ENCODE data around the gene MINDY1. TPM values are rescaled to one million over a fixed set of nuclear protein-coding genes. Genes with fewer than 3 reads are reported as not detected.

Gene MINDY1
- total RNA-seq, 2 donors from 2014 or later: 40.4 to 43.1 TPM

DNA sequence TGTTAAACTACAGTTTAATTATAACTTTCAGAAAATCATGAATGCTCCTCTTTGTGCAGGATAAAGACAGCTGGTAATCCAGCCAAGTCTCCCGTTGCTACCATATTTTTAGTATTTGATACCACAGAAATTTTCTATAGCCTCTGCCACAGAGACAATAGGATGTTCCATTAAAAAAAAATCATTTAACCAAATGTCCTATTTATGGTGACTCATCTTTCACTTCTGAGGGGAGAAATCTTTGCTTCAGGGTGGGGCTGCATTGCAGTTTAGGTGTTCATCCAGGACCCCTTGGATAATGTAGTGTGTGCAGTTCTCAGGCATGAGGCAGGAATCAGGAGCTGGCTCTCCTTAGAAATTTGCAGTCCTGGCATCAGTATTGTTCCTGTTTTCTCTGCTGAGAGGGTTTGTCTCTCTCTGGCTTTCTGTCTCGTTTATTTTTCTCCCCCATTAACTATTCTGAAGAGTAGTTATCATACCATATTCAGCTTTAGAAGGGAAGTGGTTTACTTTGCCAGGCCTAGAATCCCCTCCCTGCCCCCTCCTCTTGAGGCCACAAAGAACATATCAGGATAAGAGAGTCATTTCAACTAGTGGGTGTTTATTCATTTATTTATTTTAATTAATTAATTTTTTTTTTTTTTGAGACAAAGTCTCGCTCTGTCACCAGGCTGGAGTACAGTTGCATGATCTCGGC is 4.6 kb upstream of the MINDY1 start:
- intact Hi-C loops (cut with DNase I): no loop called here
- Histone ChIP-seq H3K4me1 (peaks cover 10% of the 10 kb centered on the region), H3K27ac (no peak overlapping the region), H3K27me3 (no peaks in the 10 kb centered on the region), H3K4me3 (no peak overlapping the region), H3K9ac (ENCODE audit: low read depth in 2 of 2, low read length in 2 of 2) (no peak overlapping the region), H3K36me3 (no peaks in the 10 kb centered on the region), H3K9me3 (no peaks in the 10 kb centered on the region)
- TF ChIP-seq, protein P1, sequence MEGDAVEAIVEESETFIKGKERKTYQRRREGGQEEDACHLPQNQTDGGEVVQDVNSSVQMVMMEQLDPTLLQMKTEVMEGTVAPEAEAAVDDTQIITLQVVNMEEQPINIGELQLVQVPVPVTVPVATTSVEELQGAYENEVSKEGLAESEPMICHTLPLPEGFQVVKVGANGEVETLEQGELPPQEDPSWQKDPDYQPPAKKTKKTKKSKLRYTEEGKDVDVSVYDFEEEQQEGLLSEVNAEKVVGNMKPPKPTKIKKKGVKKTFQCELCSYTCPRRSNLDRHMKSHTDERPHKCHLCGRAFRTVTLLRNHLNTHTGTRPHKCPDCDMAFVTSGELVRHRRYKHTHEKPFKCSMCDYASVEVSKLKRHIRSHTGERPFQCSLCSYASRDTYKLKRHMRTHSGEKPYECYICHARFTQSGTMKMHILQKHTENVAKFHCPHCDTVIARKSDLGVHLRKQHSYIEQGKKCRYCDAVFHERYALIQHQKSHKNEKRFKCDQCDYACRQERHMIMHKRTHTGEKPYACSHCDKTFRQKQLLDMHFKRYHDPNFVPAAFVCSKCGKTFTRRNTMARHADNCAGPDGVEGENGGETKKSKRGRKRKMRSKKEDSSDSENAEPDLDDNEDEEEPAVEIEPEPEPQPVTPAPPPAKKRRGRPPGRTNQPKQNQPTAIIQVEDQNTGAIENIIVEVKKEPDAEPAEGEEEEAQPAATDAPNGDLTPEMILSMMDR (IDR thresholded peaks at IDR 0.05): no peak
- no peak for DNase-seq

DNA sequence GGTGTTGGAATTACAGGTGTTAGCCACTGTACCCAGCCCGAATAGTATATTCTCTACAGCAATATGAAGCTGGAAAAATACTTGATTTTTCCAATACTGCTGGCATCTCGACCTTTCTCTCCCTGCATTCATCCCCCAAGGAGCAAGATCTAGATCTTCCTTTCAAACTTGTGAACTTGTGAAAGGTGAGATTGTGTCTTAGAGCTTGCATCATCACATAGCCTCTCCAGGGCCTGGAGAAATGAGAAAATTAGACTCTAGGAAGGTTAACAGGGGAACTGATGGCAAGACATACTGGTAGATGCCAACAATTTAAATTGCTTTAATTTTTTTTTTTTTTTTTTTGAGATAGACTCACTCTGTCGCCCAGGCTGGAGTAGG is 3.6 kb upstream of the MINDY1 start:
- TF ChIP-seq, protein P1 (IDR thresholded peaks at IDR 0.05): no peak
- Histone ChIP-seq H3K27me3 (no peaks in the 10 kb centered on the region), H3K4me3 (no peak overlapping the region), H3K36me3 (no peaks in the 10 kb centered on the region), H3K27ac (no peak overlapping the region), H3K9ac (ENCODE audit: low read depth in 2 of 2, low read length in 2 of 2) (no peak overlapping the region), H3K9me3 (no peaks in the 10 kb centered on the region), H3K4me1 (peaks cover 10% of the 10 kb centered on the region)
- intact Hi-C loops (cut with DNase I): no loop called here
- no peak for DNase-seq

DNA sequence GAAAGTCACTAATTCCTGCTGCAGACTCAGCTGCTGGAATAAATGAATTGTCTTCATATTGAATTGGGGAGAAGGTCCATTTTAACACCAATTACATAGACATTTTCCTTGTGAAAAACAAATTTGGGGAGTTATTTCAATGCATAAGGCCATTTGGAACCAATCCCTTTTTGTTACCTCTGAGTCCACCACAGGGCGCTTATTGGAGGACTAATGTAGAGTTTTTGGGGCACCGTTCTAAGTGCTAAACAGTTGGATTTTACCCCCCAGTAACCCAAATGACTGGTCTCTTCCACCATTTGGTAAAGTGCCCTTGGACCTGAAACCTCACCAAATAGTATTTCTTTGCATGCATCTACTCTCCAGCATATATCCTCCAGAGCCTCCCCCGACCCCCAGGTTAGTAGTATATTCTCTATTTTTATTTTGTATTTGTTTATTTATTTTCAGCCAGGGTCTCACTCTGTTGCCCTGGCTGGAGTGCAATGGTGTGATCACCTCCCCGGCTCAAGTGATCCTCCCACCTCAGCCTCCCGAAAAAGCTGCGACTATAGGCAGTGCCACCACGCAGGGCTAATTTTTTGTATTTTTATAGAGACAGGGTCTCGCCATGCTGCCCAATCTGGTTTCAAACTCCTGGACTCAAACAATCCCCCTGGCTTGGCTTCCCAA is 3.1 kb upstream of the MINDY1 start:
- no peaks in the 10 kb centered on the region for H3K36me3 ChIP-seq
- intact Hi-C loops (cut with DNase I): loop anchor here (5.0 kb wide), 1 partner anchor 47 kb away; the partner anchor contains the start of gene CDC42SE1
- peak overlapping the region in 1 of 2 donors; percentile 92 for H3K9ac ChIP-seq (ENCODE audit: low read depth in 2 of 2, low read length in 2 of 2)
- TF ChIP-seq, protein P1 (IDR thresholded peaks at IDR 0.05): no peak
- no peaks in the 10 kb centered on the region for H3K27me3 ChIP-seq
- peaks cover 10% of the 10 kb centered on the region for H3K4me1 ChIP-seq
- H3K27ac ChIP-seq: no peak overlapping the region
- DNase-seq: no peak
- H3K4me3 ChIP-seq: no peak overlapping the region
- H3K9me3 ChIP-seq: no peaks in the 10 kb centered on the region

DNA sequence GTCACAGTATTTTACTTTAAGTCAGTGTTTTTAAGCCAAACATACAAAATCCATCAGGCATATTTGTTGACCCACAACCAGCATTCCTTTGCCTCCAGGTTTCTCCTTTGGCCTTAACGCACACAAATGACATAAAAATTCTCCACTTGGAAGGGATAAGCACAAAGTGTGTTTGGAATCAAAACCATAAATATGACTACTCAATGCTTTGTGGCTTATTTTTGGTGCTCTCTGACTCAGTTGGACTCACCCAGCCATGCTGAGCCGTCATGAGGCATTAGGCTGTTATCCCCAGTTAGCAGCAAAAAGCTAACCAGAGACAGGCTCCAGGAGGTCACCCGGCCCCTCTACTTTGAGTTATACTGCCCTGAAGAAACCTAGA is 2.5 kb upstream of the MINDY1 start:
- intact Hi-C loops (cut with DNase I): loop anchor here (5.0 kb wide), 1 partner anchor 48 kb away; the partner anchor contains the start of gene CDC42SE1
- H3K27ac ChIP-seq: peak overlapping the region; percentile 91
- no peaks in the 10 kb centered on the region for H3K9me3 ChIP-seq
- H3K36me3 ChIP-seq: no peaks in the 10 kb centered on the region
- TF ChIP-seq, protein P1 (IDR thresholded peaks at IDR 0.05): no peak
- no peak for DNase-seq
- no peaks in the 10 kb centered on the region for H3K27me3 ChIP-seq
- peak overlapping the region; percentile 70 to 92 for H3K9ac ChIP-seq (ENCODE audit: low read depth in 2 of 2, low read length in 2 of 2)
- peak overlapping the region; percentile 56 for H3K4me3 ChIP-seq
- H3K4me1 ChIP-seq: peaks cover 10% of the 10 kb centered on the region

DNA sequence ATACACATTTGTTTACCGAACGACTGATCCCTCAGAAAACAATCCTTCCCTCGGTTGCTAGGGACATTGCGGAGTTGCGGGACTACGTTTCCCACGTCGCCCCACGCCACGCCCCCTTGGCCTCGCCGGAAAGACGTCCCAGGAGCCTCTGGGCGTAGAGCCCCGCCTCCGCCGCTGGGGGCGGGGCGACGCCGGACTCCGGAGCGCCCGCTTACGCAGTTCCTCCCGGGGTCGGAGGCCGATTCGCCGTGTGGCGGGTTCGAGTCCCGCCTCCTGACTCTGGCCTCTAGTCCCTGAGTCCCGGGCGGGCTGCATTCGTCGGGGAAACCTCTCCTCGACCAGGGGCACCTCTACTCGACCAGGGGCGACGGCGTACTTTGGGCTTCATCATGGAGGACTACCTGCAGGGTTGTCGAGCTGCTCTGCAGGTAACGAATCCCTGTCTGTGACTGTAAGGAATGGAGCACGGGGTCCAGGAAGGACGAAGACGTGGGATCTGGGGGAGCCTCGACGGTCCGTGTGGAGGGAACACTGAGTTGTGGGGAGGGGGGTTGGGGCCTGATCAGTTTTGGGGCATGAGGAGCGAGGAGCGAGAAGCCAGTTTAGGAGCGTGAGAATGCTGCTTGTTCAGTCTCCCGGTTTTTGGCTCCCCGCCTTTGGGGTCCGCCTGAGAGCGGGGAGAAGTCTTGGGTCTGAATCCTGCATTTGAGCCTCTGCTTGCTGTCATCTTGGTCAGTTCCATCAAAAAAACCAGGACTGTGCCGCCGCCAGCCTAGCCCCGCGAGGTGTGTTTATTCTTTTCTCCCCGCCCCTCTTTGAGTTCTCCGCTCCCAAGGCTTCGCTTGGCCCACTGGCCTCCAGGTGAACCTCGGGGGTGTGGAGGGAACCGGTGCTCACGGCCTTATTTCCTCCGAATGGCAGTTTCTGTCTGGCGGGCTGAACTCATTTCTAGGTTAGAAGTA is 1.8 kb upstream of the MINDY1 start, which contains the start of gene PRUNE1:
TSS of gene PRUNE1 (plus strand) at position 206 of the 962 bp plus-strand sequence. CDS start at position 390, 184 bp downstream.
- Histone ChIP-seq H3K4me3 (peak within 1 kb of the TSS; percentile 56), H3K9me3 (no peaks in the 10 kb centered on the region), H3K4me1 (peaks cover 10% of the 10 kb centered on the region), H3K27me3 (no peaks in the 10 kb centered on the region), H3K36me3 (no peaks in the 10 kb centered on the region), H3K27ac (peak within 1 kb of the TSS; percentile 91), H3K9ac (ENCODE audit: low read depth in 2 of 2, low read length in 2 of 2) (peak within 1 kb of the TSS; percentile 70 to 92)
- intact Hi-C loops (cut with DNase I): loop anchor here (5.0 kb wide), 1 partner anchor 49 kb away; the partner anchor contains the start of gene CDC42SE1
- DNase-seq: peak; percentile 98
- TF ChIP-seq, protein P1 (IDR thresholded peaks at IDR 0.05): no peak
